H1 (cell line): Measurements from ENCODE around the gene RNPEPL1. TPM values are rescaled to one million over a fixed set of nuclear protein-coding genes. Genes with fewer than 3 reads are reported as not detected.
A peak's percentile ranks its signal among the peaks of the same experiment; 100 is the strongest.

Source experiments
- CTCF ChIA-PET: fragments of 300-600 bp; sonication (Branson Sonifier 250); formaldehyde crosslinking; loops from one replicate; lab custom pipeline; 2021; ENCODE audit not compliant: partially characterized antibody; lab: Charles Lee
- POLR2A ChIA-PET: fragments of 300-600 bp; sonication (Branson Sonifier 250); formaldehyde crosslinking; loops from one replicate; lab custom pipeline; 2021; ENCODE audit warnings: inconsistent platforms; ENCODE audit not compliant: partially characterized antibody; lab: Charles Lee
- DNase-seq, 2 experiments: peaks; one replicate each; pipeline versions ENCODE4 v3.0.0 to v3.0.0-alpha.2; 2010 to 2022; ENCODE audit warnings: low spot score in 2 of 2, low read depth in 1 of 2, mixed read lengths in 1 of 2
- FAIRE-seq: peaks from 2 replicates; lab custom pipeline; 2011; peaks lifted over from hg19 to GRCh38; lab: Jason Lieb, UNC
- H2AFZ ChIP-seq: 2 replicates; pipeline ENCODE4 v1.8.1; 2012; ENCODE audit warnings: low read length, inconsistent platforms
- H2AK5ac ChIP-seq: 2 replicates; pipeline ENCODE4 v1.6.1; 2013; ENCODE audit warnings: low read depth, low read length
- H2BK120ac ChIP-seq: replicated peaks from 2 replicates; pipeline ENCODE3; 2013; ENCODE audit warnings: low read depth, low read length, inconsistent platforms
- H2BK12ac ChIP-seq: 2 replicates; pipeline ENCODE4 v1.6.1; 2013; ENCODE audit warnings: low read depth, low read length
- H2BK15ac ChIP-seq: 2 replicates; pipeline ENCODE4 v1.6.1; 2013; ENCODE audit warnings: low read length
- H2BK20ac ChIP-seq: 2 replicates; pipeline ENCODE4 v1.6.1; 2013; ENCODE audit warnings: low read length
- H2BK5ac ChIP-seq: 2 replicates; pipeline ENCODE4 v1.6.1; 2013; ENCODE audit warnings: low read depth, low read length
- H3K14ac ChIP-seq: 2 replicates; pipeline ENCODE4 v1.6.1; 2013; ENCODE audit warnings: inconsistent platforms; ENCODE audit not compliant: insufficient read length
- H3K18ac ChIP-seq: 2 replicates; pipeline ENCODE4 v1.6.1; 2013; ENCODE audit warnings: low read length; ENCODE audit errors: extremely low read depth
- H3K23ac ChIP-seq: 2 replicates; pipeline ENCODE4 v1.6.1; 2013; ENCODE audit warnings: inconsistent platforms; ENCODE audit not compliant: insufficient read length
- H3K23me2 ChIP-seq: 2 replicates; pipeline ENCODE4 v1.6.1; 2013; ENCODE audit warnings: low read depth, low read length
- H3K27ac ChIP-seq: 2 replicates; pipeline ENCODE4 v1.6.1; 2011; ENCODE audit warnings: low read depth, low read length, inconsistent platforms
- H3K27me3 ChIP-seq, 4 experiments: replicated peaks in 1 of 4; 1 replicate in 1 of 4; 2 replicates in 3 of 4; pipeline versions ENCODE4 v1.6.1 to v1.8.1; 2011 to 2013; ENCODE audit warnings: low read length in 3 of 4, mild to moderate bottlenecking in 3 of 4, inconsistent platforms in 2 of 4, mixed read lengths in 2 of 4, moderate library complexity in 1 of 4; ENCODE audit not compliant: control insufficient read depth in 3 of 4, insufficient read depth in 3 of 4; ENCODE audit errors: extremely low read depth in 1 of 4
- H3K36me3 ChIP-seq, 4 experiments: 2 replicates each; pipeline versions ENCODE4 v1.6.1 to v1.8.1; 2011 to 2013; ENCODE audit warnings: mild to moderate bottlenecking in 4 of 4, low read length in 3 of 4, moderate library complexity in 2 of 4, control low read depth in 1 of 4, inconsistent platforms in 1 of 4; ENCODE audit not compliant: insufficient read depth in 4 of 4, control insufficient read depth in 2 of 4
- H3K4ac ChIP-seq: replicated peaks from 2 replicates; pipeline ENCODE3; 2013; ENCODE audit warnings: low read length, low read depth, mixed read lengths, inconsistent platforms; ENCODE audit not compliant: insufficient read length
- H3K4me1 ChIP-seq, 4 experiments: replicated peaks in 1 of 4; 1 replicate in 1 of 4; 2 replicates in 3 of 4; pipeline versions ENCODE4 v1.6.1 to v1.8.1; 2011 to 2013; ENCODE audit warnings: low read length in 3 of 4, inconsistent platforms in 2 of 4, mixed read lengths in 1 of 4; ENCODE audit not compliant: insufficient read depth in 4 of 4, control insufficient read depth in 3 of 4
- H3K4me2 ChIP-seq, 2 experiments: 2 replicates each; pipeline versions ENCODE4 v1.6.1 to v1.8.1; 2011 to 2013; ENCODE audit warnings: low read depth in 2 of 2, low read length in 2 of 2, control low read depth in 1 of 2, inconsistent platforms in 1 of 2, mild to moderate bottlenecking in 1 of 2; ENCODE audit not compliant: insufficient read depth in 1 of 2
- H3K4me3 ChIP-seq, 4 experiments: fragments of 200-600, 300-600 bp in 1 of 4; sonication (generic), shearing (Covaris generic), sonication (Bioruptor Twin) in 1 of 4; 2 replicates each; pipeline versions ENCODE4 v1.5.1 to v1.8.1; 2011 to 2016; ENCODE audit warnings: low read length in 4 of 4, low read depth in 3 of 4, control low read depth in 2 of 4, inconsistent platforms in 2 of 4, mild to moderate bottlenecking in 2 of 4, mixed read lengths in 1 of 4, moderate library complexity in 1 of 4; ENCODE audit not compliant: insufficient read depth in 2 of 4; ENCODE audit errors: extremely low read depth in 1 of 4
- H3K56ac ChIP-seq: replicated peaks from 2 replicates; pipeline ENCODE3; 2013; ENCODE audit warnings: low read depth, mild to moderate bottlenecking, mixed read lengths, low read length, inconsistent platforms; ENCODE audit not compliant: insufficient read length
- H3K79me1 ChIP-seq: 2 replicates; pipeline ENCODE4 v1.6.1; 2013; ENCODE audit warnings: low read depth, low read length, control low read depth
- H3K79me2 ChIP-seq, 2 experiments: 2 replicates each; pipeline versions ENCODE4 v1.6.1 to v1.8.1; 2012 to 2013; ENCODE audit warnings: low read length in 2 of 2, mild to moderate bottlenecking in 2 of 2, inconsistent platforms in 1 of 2; ENCODE audit not compliant: insufficient read depth in 2 of 2, control insufficient read depth in 1 of 2
- H3K9ac ChIP-seq, 4 experiments: replicated peaks in 1 of 4; 1 replicate in 1 of 4; 2 replicates in 3 of 4; pipeline versions ENCODE4 v1.6.1 to v1.8.1; 2011 to 2013; ENCODE audit warnings: low read depth in 3 of 4, low read length in 3 of 4, control low read depth in 2 of 4, mild to moderate bottlenecking in 2 of 4, moderate library complexity in 2 of 4, inconsistent platforms in 1 of 4; ENCODE audit errors: extremely low read depth in 1 of 4
- H3K9me3 ChIP-seq, 2 experiments: 2 replicates each; pipeline versions ENCODE4 v1.6.1 to v1.8.1; 2012 to 2013; ENCODE audit warnings: mild to moderate bottlenecking in 2 of 2, moderate library complexity in 2 of 2, control low read depth in 1 of 2, inconsistent platforms in 1 of 2, low read depth in 1 of 2, low read length in 1 of 2, mixed read lengths in 1 of 2; ENCODE audit not compliant: insufficient read depth in 2 of 2
- H4K20me1 ChIP-seq, 2 experiments: replicated peaks in 1 of 2; 2 replicates each; pipeline versions ENCODE3 to v1.8.1; 2011 to 2013; ENCODE audit warnings: inconsistent platforms in 2 of 2, low read length in 2 of 2, mild to moderate bottlenecking in 1 of 2; ENCODE audit not compliant: insufficient read depth in 2 of 2, control insufficient read depth in 1 of 2
- H4K5ac ChIP-seq: 2 replicates; pipeline ENCODE4 v1.6.1; 2013; ENCODE audit warnings: low read length, low read depth, mixed read lengths, inconsistent platforms; ENCODE audit not compliant: insufficient read length
- H4K8ac ChIP-seq: 2 replicates; pipeline ENCODE4 v1.8.0; 2013; ENCODE audit warnings: mild to moderate bottlenecking, moderate library complexity, low read length, inconsistent platforms; ENCODE audit not compliant: insufficient read depth; ENCODE audit errors: extremely low read depth
- H4K91ac ChIP-seq: replicated peaks from 2 replicates; pipeline ENCODE3; 2013; ENCODE audit warnings: low read length, mixed read lengths, inconsistent platforms; ENCODE audit not compliant: insufficient read length
- ATF2 ChIP-seq: IDR thresholded peaks from 2 replicates; pipeline ENCODE4 v1.6.1; 2012; ENCODE audit warnings: low read length, inconsistent platforms
- CTBP2 ChIP-seq: IDR thresholded peaks from 2 replicates; pipeline ENCODE4 v1.7.0; 2011; ENCODE audit warnings: borderline replicate concordance, mild to moderate bottlenecking, moderate library complexity, mixed read lengths, low read length; ENCODE audit not compliant: insufficient read depth, insufficient read length
- GTF2F1 ChIP-seq: IDR thresholded peaks from 2 replicates; pipeline ENCODE4 v1.6.1; 2012; ENCODE audit warnings: low read depth, low read length, improper control_type of control experiment, borderline replicate concordance
- HDAC6 ChIP-seq: IDR thresholded peaks from one replicate; pipeline ENCODE4 v1.7.1; 2012; ENCODE audit warnings: low read depth, mild to moderate bottlenecking, inconsistent platforms, low read length, moderate library complexity
- KDM5A ChIP-seq: fragments of 200-600 bp; IDR thresholded peaks from 2 replicates; pipeline ENCODE4 v1.7.1; 2012; ENCODE audit warnings: mild to moderate bottlenecking, low read length, inconsistent platforms, mixed read lengths
- PHF8 ChIP-seq: fragments of 200-600 bp; sonication (generic); conservative IDR thresholded peaks from 2 replicates; pipeline ENCODE4 v1.7.1; 2012; ENCODE audit warnings: low read depth, mild to moderate bottlenecking, inconsistent platforms, low read length, moderate library complexity
- RFX5 ChIP-seq: IDR thresholded peaks from 2 replicates; pipeline ENCODE4 v1.6.1; 2011; ENCODE audit warnings: low read depth, low read length, improper control_type of control experiment, borderline replicate concordance
- SP4 ChIP-seq: IDR thresholded peaks from 2 replicates; pipeline ENCODE4 v1.6.1; 2012; ENCODE audit warnings: low read length, inconsistent platforms
- WGBS, 2 experiments: shearing (Covaris generic) in 1 of 2; methylation state at CpG; one replicate each; pipeline versions ENCODE4 v1.1.6 to v1.1.7; 2013 to 2015; ENCODE audit warnings: low lambda C conversion rate in 2 of 2, mixed read lengths in 2 of 2, inconsistent platforms in 1 of 2, low coverage in 1 of 2, missing lambda C conversion rate in 1 of 2; ENCODE audit not compliant: insufficient replicate concordance in 2 of 2, insufficient coverage in 1 of 2, insufficient read length in 1 of 2; ENCODE audit errors: extremely low coverage in 1 of 2, missing lambda C conversion rate in 1 of 2; 5-methylcytosine and 5-hydroxymethylcytosine counted together
- polyA plus RNA-seq, 7 experiments: library from polyadenylated mRNA; depleted of rRNA in 3 of 7; stranded (reverse) in 5 of 7; unstranded in 2 of 7; fragments of >200 nt in 5 of 7; fragments of 200-250 nt in 2 of 7; gene quantifications; 1 replicate in 5 of 7; 2 replicates in 1 of 7; 4 replicates in 1 of 7; pipeline versions ENCODE4 v1.2.1 to v1.2.3, GENCODE V29; 2011 to 2013; ENCODE audit warnings: missing spikeins in 2 of 7, mixed read lengths in 2 of 7
- total RNA-seq: library from RNA; stranded (reverse); fragmentation: NEBNext Ultra II Directional; extraction: Animal tissue kit (Norgen Biotek cat#: 25700); gene quantifications from 2 replicates; pipeline ENCODE4 v1.2.1, GENCODE V29; 2021

RNPEPL1 gene
- total and polyA plus RNA-seq, 2 of the 8 experiments (the other 6 are each of a cell fraction or from before 2014, with no cell fraction given) = 9.0 to 11.3 TPM

- POLR2A ChIA-PET = no interaction called here
- Histone ChIP-seq H3K27ac (no peak overlapping the region), H3K23ac (no peak overlapping the region), H3K27me3 (no peaks in the 10 kb centered on the region), H3K79me2 (no peaks in the 10 kb centered on the region), H3K18ac (no peak overlapping the region), H3K4me1 (peaks cover 0 to 3% (median 1%) of the 10 kb centered on the region in 4 experiments; a peak in 2 of 7 replicates), H3K23me2 (no peaks in the 10 kb centered on the region), H2BK15ac (no peak overlapping the region), H3K36me3 (no peaks in the 10 kb centered on the region), H3K79me1 (no peaks in the 10 kb centered on the region), H3K4me3 (no peak overlapping the region), H4K8ac (peak overlapping the region; percentile 35; the same call in 1 of the 2 replicates), H2BK20ac (no peak overlapping the region), H3K4me2 (no peak overlapping the region), H2AK5ac (no peak overlapping the region), H4K91ac (no peak overlapping the region), H2BK120ac (no peak overlapping the region), H2BK5ac (no peak overlapping the region), H3K9me3 (peaks cover 14 to 35% of the 10 kb centered on the region in 2 experiments), H3K4ac (no peak overlapping the region), H3K9ac (no peak overlapping the region), H2BK12ac (no peak overlapping the region), H4K20me1 (no peaks in the 10 kb centered on the region), H3K14ac (no peak overlapping the region), H2AFZ (no peak overlapping the region), H3K56ac (no peak overlapping the region), H4K5ac (no peak overlapping the region)
- FAIRE-seq = no peak
- CTCF ChIA-PET = interaction anchor here (0.9 to 1.9 kb wide), 4 partner anchors 12 to 63 kb away, joined by 3 to 5 read pairs (median 3); no protein-coding TSS in a partner anchor
- 87% methylated on average over 20 of the region's 20 CpGs; no CpG with 5 or more reads in 1 of the 2 experiments for WGBS, 2 experiments
- DNase-seq = no peak
- no peak for TF ChIP-seq ATF2
- no peak for TF ChIP-seq KDM5A
- no peak for TF ChIP-seq GTF2F1
- no peak for TF ChIP-seq PHF8
- TF ChIP-seq HDAC6 = no peak
- no peak for TF ChIP-seq CTBP2
- TF ChIP-seq RFX5 = no peak
- TF ChIP-seq SP4 = no peak
Observed at GRCh38 chr2:240628808-240629618, 60.7 kb downstream of the RNPEPL1 start.
